ENCODE data around the gene PSMD1.

- TF ChIP-seq CTCF (IDR thresholded peaks at IDR 0.05; ENCODE audit: borderline replicate concordance, extremely low read depth, low read length, poor library complexity, severe bottlenecking) (no peak), EZH2 (IDR thresholded peaks at IDR 0.05; ENCODE audit: borderline replicate concordance, low read depth, low read length, severe bottlenecking) (no peak)
Observed at GRCh38 chr2:231117148-231117547, 60.5 kb downstream of the PSMD1 start.

Data from DND-41 (cell line).